ENCODE results near the gene LSM10.

- TF ChIP-seq PKNOX1 (IDR thresholded peaks at IDR 0.05) (no peak), TARDBP (IDR thresholded peaks at IDR 0.05) (no peak), L3MBTL2 (conservative IDR thresholded peaks at IDR 0.05) (no peak), SP1 (IDR thresholded peaks at IDR 0.05) (no peak)
Measured at GRCh38 chr1:36421649-36422048, 23.9 kb upstream of the LSM10 start.

Measured in HEK293T (cell line).